ENCODE data around the gene CRHR1.

DNA sequence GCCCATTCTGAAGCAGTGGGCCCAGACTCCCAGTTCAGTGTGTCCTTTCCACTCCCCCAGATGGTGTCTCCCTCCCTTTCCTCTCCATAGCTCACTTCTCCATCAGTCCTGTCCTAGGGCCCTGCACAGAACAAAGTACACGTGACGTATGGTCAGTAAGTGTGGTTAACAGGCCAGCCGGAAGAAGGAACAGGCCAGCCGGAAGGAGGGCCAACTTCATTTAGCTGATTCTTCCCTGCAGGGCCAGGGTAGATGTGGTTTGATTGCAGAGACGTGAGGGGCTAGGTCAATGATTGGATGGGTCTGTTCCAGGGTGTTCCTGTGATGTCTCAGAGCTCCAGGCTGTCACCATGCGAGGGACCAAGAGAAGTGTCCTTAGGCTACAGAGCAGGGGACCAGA is 31.6 kb downstream of the CRHR1 start:
- TF ChIP-seq SUZ12 (IDR thresholded peaks at IDR 0.05; ENCODE audit: extremely low read depth, insufficient read depth, insufficient read length) (no peak), ZNF274 (IDR thresholded peaks at IDR 0.05; ENCODE audit: low read depth, low read length) (no peak), YY1 (IDR thresholded peaks at IDR 0.05; ENCODE audit: insufficient read depth, insufficient read length) (no peak)
